ENCODE data around the gene DCN.

DNA sequence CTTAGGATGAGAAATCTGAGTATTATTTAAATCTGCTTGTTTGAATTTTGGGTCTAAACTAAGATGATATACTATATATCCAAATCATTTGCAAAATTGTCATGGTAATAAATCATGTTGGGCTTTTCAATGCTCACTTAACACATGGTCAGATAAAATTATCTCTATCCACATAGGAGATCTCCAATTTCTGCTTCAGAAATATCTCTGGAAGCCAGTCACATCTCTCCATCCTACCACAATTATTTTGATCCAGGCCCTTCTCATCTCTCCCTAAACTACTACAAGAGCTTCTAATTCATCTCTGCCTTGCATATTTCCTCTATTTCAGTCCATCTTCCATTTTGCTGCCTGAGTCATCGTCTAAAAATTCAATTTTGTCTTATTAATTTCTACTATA, 3.8 kb downstream of the DCN start:
- TF ChIP-seq, protein P1, sequence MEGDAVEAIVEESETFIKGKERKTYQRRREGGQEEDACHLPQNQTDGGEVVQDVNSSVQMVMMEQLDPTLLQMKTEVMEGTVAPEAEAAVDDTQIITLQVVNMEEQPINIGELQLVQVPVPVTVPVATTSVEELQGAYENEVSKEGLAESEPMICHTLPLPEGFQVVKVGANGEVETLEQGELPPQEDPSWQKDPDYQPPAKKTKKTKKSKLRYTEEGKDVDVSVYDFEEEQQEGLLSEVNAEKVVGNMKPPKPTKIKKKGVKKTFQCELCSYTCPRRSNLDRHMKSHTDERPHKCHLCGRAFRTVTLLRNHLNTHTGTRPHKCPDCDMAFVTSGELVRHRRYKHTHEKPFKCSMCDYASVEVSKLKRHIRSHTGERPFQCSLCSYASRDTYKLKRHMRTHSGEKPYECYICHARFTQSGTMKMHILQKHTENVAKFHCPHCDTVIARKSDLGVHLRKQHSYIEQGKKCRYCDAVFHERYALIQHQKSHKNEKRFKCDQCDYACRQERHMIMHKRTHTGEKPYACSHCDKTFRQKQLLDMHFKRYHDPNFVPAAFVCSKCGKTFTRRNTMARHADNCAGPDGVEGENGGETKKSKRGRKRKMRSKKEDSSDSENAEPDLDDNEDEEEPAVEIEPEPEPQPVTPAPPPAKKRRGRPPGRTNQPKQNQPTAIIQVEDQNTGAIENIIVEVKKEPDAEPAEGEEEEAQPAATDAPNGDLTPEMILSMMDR (IDR thresholded peaks at IDR 0.05), result no peak
- TF ChIP-seq POLR2A (IDR thresholded peaks at IDR 0.05), result no peak

Data from prostate gland (tissue), 2 donors.